Measurements from ENCODE around the gene RNGTT. TPM values are rescaled to one million over a fixed set of nuclear protein-coding genes. Genes with fewer than 3 reads are reported as not detected.

The RNGTT gene
- total and polyA plus RNA-seq, 10 of the 15 experiments (the other 5 are each of a cell fraction or from before 2014, with no cell fraction given), result 7.7 to 30.4 (median 22.2) TPM

DNA sequence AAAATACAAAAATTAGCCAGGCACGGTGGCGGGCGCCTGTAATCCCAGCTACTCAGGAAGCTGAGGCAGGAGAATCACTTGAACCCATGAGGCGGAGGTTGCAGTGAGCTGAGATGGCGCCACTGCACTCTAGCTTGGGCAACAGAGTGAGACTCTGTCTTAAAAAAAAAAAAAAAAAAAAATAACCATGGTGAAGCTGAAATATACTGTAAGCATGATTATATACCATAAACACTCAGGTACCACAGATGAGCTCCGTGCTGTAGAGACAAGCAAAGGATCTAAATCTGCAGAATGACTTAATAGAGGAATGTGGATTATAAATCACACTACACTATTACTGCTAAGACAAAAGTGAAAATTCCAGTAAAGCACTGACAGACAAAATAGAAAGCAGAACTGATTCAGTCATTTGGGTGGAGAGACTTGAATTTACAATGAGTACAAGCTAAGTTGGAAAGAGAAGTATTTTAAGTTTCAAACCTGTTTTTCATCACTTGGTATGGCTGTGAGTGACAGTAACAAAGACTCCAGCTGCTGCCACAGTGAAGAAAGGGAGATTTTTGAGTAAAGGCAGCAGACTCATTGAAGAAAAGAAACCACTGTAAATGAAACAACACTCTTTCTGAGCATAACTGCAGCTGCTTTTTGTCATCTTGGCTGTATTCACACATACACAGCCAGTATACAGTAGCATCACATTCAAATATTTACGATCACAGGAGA, 322.1 kb downstream of the RNGTT start (continued):
- TF ChIP-seq SMC3 (IDR thresholded peaks at IDR 0.05; ENCODE audit: borderline replicate concordance, low read length), result no peak
- TF ChIP-seq YY1 (IDR thresholded peaks at IDR 0.05; ENCODE audit: low read depth, low read length), result no peak
- TF ChIP-seq, protein P1, sequence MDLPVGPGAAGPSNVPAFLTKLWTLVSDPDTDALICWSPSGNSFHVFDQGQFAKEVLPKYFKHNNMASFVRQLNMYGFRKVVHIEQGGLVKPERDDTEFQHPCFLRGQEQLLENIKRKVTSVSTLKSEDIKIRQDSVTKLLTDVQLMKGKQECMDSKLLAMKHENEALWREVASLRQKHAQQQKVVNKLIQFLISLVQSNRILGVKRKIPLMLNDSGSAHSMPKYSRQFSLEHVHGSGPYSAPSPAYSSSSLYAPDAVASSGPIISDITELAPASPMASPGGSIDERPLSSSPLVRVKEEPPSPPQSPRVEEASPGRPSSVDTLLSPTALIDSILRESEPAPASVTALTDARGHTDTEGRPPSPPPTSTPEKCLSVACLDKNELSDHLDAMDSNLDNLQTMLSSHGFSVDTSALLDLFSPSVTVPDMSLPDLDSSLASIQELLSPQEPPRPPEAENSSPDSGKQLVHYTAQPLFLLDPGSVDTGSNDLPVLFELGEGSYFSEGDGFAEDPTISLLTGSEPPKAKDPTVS (IDR thresholded peaks at IDR 0.05; ENCODE audit: low read depth, low read length), result no peak
- TF ChIP-seq RB1 (IDR thresholded peaks at IDR 0.05; ENCODE audit: borderline replicate concordance), result no peak
- TF ChIP-seq RELA (IDR thresholded peaks at IDR 0.05; ENCODE audit: borderline replicate concordance, partially characterized antibody), result no peak
- TF ChIP-seq, protein P2, sequence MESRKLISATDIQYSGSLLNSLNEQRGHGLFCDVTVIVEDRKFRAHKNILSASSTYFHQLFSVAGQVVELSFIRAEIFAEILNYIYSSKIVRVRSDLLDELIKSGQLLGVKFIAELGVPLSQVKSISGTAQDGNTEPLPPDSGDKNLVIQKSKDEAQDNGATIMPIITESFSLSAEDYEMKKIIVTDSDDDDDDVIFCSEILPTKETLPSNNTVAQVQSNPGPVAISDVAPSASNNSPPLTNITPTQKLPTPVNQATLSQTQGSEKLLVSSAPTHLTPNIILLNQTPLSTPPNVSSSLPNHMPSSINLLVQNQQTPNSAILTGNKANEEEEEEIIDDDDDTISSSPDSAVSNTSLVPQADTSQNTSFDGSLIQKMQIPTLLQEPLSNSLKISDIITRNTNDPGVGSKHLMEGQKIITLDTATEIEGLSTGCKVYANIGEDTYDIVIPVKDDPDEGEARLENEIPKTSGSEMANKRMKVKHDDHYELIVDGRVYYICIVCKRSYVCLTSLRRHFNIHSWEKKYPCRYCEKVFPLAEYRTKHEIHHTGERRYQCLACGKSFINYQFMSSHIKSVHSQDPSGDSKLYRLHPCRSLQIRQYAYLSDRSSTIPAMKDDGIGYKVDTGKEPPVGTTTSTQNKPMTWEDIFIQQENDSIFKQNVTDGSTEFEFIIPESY (IDR thresholded peaks at IDR 0.05), result no peak
- TF ChIP-seq ETV6 (conservative IDR thresholded peaks at IDR 0.05 in 1 of 2, IDR thresholded peaks at IDR 0.05 in 1 of 2; ENCODE audit: borderline replicate concordance in 1 of 2, low read depth in 1 of 2), result no peak
- no peak for TF ChIP-seq POLR2AphosphoS2 (IDR thresholded peaks at IDR 0.05; ENCODE audit: low read depth, low read length)
- TF ChIP-seq TBL1XR1 (IDR thresholded peaks at IDR 0.05; ENCODE audit: low read depth, low read length), result no peak; the same call in 1 of the 2 replicates
- no peak for TF ChIP-seq FOXM1 (IDR thresholded peaks at IDR 0.05; ENCODE audit: low read depth, low read length)
- TF ChIP-seq SMARCA5 (IDR thresholded peaks at IDR 0.05), result no peak
- TF ChIP-seq WRNIP1 (IDR thresholded peaks at IDR 0.05; ENCODE audit: borderline replicate concordance, low read depth, low read length), result no peak
- TF ChIP-seq, protein P3, sequence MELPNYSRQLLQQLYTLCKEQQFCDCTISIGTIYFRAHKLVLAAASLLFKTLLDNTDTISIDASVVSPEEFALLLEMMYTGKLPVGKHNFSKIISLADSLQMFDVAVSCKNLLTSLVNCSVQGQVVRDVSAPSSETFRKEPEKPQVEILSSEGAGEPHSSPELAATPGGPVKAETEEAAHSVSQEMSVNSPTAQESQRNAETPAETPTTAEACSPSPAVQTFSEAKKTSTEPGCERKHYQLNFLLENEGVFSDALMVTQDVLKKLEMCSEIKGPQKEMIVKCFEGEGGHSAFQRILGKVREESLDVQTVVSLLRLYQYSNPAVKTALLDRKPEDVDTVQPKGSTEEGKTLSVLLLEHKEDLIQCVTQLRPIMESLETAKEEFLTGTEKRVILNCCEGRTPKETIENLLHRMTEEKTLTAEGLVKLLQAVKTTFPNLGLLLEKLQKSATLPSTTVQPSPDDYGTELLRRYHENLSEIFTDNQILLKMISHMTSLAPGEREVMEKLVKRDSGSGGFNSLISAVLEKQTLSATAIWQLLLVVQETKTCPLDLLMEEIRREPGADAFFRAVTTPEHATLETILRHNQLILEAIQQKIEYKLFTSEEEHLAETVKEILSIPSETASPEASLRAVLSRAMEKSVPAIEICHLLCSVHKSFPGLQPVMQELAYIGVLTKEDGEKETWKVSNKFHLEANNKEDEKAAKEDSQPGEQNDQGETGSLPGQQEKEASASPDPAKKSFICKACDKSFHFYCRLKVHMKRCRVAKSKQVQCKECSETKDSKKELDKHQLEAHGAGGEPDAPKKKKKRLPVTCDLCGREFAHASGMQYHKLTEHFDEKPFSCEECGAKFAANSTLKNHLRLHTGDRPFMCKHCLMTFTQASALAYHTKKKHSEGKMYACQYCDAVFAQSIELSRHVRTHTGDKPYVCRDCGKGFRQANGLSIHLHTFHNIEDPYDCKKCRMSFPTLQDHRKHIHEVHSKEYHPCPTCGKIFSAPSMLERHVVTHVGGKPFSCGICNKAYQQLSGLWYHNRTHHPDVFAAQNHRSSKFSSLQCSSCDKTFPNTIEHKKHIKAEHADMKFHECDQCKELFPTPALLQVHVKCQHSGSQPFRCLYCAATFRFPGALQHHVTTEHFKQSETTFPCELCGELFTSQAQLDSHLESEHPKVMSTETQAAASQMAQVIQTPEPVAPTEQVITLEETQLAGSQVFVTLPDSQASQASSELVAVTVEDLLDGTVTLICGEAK (IDR thresholded peaks at IDR 0.05; ENCODE audit: borderline replicate concordance), result 0 out of 2 replicates have a peak, but pooled peaks have one; percentile 3
- no peak for TF ChIP-seq CHD4 (IDR thresholded peaks at IDR 0.05)
- no peak for TF ChIP-seq NRF1 (conservative IDR thresholded peaks at IDR 0.05; ENCODE audit: low read depth, low read length)
- TF ChIP-seq SUZ12 (IDR thresholded peaks at IDR 0.05; ENCODE audit: unreplicated experiment), result no peak
- TF ChIP-seq, protein P4, sequence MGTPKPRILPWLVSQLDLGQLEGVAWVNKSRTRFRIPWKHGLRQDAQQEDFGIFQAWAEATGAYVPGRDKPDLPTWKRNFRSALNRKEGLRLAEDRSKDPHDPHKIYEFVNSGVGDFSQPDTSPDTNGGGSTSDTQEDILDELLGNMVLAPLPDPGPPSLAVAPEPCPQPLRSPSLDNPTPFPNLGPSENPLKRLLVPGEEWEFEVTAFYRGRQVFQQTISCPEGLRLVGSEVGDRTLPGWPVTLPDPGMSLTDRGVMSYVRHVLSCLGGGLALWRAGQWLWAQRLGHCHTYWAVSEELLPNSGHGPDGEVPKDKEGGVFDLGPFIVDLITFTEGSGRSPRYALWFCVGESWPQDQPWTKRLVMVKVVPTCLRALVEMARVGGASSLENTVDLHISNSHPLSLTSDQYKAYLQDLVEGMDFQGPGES (IDR thresholded peaks at IDR 0.05), result no peak
- TF ChIP-seq TAF1 (IDR thresholded peaks at IDR 0.05; ENCODE audit: borderline replicate concordance, low read depth, low read length), result no peak
- TF ChIP-seq, protein P5, sequence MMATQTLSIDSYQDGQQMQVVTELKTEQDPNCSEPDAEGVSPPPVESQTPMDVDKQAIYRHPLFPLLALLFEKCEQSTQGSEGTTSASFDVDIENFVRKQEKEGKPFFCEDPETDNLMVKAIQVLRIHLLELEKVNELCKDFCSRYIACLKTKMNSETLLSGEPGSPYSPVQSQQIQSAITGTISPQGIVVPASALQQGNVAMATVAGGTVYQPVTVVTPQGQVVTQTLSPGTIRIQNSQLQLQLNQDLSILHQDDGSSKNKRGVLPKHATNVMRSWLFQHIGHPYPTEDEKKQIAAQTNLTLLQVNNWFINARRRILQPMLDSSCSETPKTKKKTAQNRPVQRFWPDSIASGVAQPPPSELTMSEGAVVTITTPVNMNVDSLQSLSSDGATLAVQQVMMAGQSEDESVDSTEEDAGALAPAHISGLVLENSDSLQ (IDR thresholded peaks at IDR 0.05), result peak; percentile 96
- no peak for TF ChIP-seq RBBP5 (conservative IDR thresholded peaks at IDR 0.05)
- TF ChIP-seq ZNF207 (IDR thresholded peaks at IDR 0.05; ENCODE audit: borderline replicate concordance), result no peak
